ENCODE results near the gene LRG1. TPM values are rescaled to one million over a fixed set of nuclear protein-coding genes. Genes with fewer than 3 reads are reported as not detected.

Gene LRG1
- total and polyA plus RNA-seq, 9 of the 15 experiments (the other 6 are each of a cell fraction or from before 2014, with no cell fraction given) = 1.5 to 11.9 (median 8.7) TPM

DNA sequence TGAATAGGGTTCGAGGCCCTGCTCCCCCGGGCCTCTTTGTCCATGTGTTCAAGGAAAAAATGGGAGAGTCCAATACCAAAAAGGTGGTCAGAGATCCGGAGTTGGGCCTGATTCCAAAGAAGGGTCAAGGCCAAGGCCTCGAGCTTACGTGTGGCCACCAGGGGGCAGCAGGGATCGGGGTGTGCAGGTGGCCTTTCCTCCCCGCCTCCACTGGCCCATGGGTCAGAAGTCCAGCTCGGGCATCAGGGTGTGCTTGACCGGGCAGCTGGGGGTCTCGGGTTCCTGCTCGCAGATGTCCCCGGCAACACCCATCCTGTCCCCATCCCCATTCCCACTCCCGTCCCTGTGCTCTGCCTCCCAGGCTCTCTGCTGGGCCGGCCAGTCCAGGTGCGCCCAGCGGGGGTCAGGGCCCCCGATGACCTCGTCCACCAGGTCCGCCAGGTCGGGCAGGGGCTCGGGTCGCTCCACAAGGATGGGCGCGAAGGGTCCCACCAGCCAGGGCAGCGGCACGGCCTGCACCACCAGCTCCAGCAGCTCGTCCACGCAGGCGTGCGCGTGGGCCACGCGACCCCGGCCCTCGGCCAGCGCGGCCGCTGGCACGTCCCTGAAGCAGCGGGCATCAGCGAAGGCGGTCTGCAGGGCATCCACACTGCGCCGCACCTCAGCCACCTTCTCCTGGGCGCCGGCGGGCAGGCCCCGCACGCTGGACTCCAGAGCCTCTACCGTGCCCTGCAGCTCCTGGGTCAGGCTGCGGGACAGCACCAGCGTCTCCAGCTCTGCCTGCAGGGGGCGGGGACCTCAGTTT is 16.3 kb downstream of the LRG1 start (continued):
- TF ChIP-seq RAD21 (CRISPR knock-in tag; conservative IDR thresholded peaks at IDR 0.05 in 1 of 2, IDR thresholded peaks at IDR 0.05 in 1 of 2) = peak; percentile 15 to 60; a peak in 2 of 4 replicates
- no peak for TF ChIP-seq MTA2 (IDR thresholded peaks at IDR 0.05; ENCODE audit: low read depth)
- TF ChIP-seq L3MBTL2 (IDR thresholded peaks at IDR 0.05) = peak; percentile 34; the same call in 1 of the 2 replicates
- TF ChIP-seq ELF4 (CRISPR knock-in tag; IDR thresholded peaks at IDR 0.05) = no peak
- TF ChIP-seq ZNF76 (CRISPR knock-in tag; IDR thresholded peaks at IDR 0.05; ENCODE audit: borderline replicate concordance) = no peak
- no peak for TF ChIP-seq LEF1 (IDR thresholded peaks at IDR 0.05)
- TF ChIP-seq, protein P1, sequence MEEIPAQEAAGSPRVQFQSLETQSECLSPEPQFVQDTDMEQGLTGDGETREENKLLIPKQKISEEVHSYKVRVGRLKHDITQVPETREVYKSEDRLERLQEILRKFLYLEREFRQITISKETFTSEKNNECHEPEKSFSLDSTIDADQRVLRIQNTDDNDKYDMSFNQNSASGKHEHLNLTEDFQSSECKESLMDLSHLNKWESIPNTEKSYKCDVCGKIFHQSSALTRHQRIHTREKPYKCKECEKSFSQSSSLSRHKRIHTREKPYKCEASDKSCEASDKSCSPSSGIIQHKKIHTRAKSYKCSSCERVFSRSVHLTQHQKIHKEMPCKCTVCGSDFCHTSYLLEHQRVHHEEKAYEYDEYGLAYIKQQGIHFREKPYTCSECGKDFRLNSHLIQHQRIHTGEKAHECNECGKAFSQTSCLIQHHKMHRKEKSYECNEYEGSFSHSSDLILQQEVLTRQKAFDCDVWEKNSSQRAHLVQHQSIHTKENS (CRISPR knock-in tag; IDR thresholded peaks at IDR 0.05) = no peak
- no peak for TF ChIP-seq RBM34 (IDR thresholded peaks at IDR 0.05; ENCODE audit: borderline replicate concordance, insufficient read depth, low read length)
- no peak for TF ChIP-seq ZNF589 (CRISPR knock-in tag; IDR thresholded peaks at IDR 0.05; ENCODE audit: low read depth)
- TF ChIP-seq, protein P2, sequence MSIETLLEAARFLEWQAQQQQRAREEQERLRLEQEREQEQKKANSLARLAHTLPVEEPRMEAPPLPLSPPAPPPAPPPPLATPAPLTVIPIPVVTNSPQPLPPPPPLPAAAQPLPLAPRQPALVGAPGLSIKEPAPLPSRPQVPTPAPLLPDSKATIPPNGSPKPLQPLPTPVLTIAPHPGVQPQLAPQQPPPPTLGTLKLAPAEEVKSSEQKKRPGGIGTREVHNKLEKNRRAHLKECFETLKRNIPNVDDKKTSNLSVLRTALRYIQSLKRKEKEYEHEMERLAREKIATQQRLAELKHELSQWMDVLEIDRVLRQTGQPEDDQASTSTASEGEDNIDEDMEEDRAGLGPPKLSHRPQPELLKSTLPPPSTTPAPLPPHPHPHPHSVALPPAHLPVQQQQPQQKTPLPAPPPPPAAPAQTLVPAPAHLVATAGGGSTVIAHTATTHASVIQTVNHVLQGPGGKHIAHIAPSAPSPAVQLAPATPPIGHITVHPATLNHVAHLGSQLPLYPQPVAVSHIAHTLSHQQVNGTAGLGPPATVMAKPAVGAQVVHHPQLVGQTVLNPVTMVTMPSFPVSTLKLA (conservative IDR thresholded peaks at IDR 0.05) = no peak
- TF ChIP-seq, protein P3, sequence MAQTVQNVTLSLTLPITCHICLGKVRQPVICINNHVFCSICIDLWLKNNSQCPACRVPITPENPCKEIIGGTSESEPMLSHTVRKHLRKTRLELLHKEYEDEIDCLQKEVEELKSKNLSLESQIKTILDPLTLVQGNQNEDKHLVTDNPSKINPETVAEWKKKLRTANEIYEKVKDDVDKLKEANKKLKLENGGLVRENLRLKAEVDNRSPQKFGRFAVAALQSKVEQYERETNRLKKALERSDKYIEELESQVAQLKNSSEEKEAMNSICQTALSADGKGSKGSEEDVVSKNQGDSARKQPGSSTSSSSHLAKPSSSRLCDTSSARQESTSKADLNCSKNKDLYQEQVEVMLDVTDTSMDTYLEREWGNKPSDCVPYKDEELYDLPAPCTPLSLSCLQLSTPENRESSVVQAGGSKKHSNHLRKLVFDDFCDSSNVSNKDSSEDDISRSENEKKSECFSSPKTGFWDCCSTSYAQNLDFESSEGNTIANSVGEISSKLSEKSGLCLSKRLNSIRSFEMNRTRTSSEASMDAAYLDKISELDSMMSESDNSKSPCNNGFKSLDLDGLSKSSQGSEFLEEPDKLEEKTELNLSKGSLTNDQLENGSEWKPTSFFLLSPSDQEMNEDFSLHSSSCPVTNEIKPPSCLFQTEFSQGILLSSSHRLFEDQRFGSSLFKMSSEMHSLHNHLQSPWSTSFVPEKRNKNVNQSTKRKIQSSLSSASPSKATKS (CRISPR knock-in tag; IDR thresholded peaks at IDR 0.05) = no peak
- TF ChIP-seq, protein P4, sequence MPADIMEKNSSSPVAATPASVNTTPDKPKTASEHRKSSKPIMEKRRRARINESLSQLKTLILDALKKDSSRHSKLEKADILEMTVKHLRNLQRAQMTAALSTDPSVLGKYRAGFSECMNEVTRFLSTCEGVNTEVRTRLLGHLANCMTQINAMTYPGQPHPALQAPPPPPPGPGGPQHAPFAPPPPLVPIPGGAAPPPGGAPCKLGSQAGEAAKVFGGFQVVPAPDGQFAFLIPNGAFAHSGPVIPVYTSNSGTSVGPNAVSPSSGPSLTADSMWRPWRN (IDR thresholded peaks at IDR 0.05; ENCODE audit: low read depth) = no peak
- TF ChIP-seq ZBTB2 (IDR thresholded peaks at IDR 0.05) = peak; percentile 30; the same call in 1 of the 2 replicates
- TF ChIP-seq CHD2 (IDR thresholded peaks at IDR 0.05; ENCODE audit: low read depth, low read length) = no peak
- no peak for TF ChIP-seq CREBBP (IDR thresholded peaks at IDR 0.05; ENCODE audit: low read depth, low read length)
- TF ChIP-seq ZSCAN29 (IDR thresholded peaks at IDR 0.05) = no peak
- TF ChIP-seq ETS1 (conservative IDR thresholded peaks at IDR 0.05; ENCODE audit: control insufficient read depth, low read depth, low read length) = 0 out of 2 replicates have a peak, but pooled peaks have one; percentile 33
- peak; percentile 80 for TF ChIP-seq NFIC (IDR thresholded peaks at IDR 0.05)
- TF ChIP-seq RBM15 (IDR thresholded peaks at IDR 0.05; ENCODE audit: insufficient read depth, low read length) = no peak
